Osteoblast (primary cell): ENCODE results near the gene UGT1A3. TPM values are rescaled to one million over a fixed set of nuclear protein-coding genes. Genes with fewer than 3 reads are reported as not detected.
"Not testable (repeated sequence)": the region's sequence is repeated elsewhere in the genome, so short reads cannot be mapped to it uniquely, and the experiment has no call there.

ENCODE experiments used
- DNase-seq: peaks from one replicate; pipeline ENCODE4 v3.0.0; 2011; ENCODE audit warnings: low spot score, mixed read lengths; ENCODE audit not compliant: insufficient read length; ENCODE audit errors: missing footprints
- H2AFZ ChIP-seq: 2 replicates; pipeline ENCODE4 v1.6.0; 2011; ENCODE audit warnings: mild to moderate bottlenecking, low read length
- H3K27ac ChIP-seq: 2 replicates; pipeline ENCODE4 v1.5.1; 2011; ENCODE audit warnings: mild to moderate bottlenecking, low read depth, low read length, moderate library complexity
- H3K27me3 ChIP-seq: 2 replicates; pipeline ENCODE4 v1.6.0; 2012; ENCODE audit warnings: mild to moderate bottlenecking, control low read depth, inconsistent platforms, low read length, moderate library complexity; ENCODE audit not compliant: insufficient read depth
- H3K36me3 ChIP-seq: 2 replicates; pipeline ENCODE4 v1.5.1; 2011; ENCODE audit warnings: mild to moderate bottlenecking, low read length, control low read depth, moderate library complexity; ENCODE audit not compliant: insufficient read depth
- H3K4me1 ChIP-seq: 2 replicates; pipeline ENCODE4 v1.5.1; 2011; ENCODE audit warnings: mild to moderate bottlenecking, low read length, control low read depth, moderate library complexity; ENCODE audit not compliant: insufficient read depth
- H3K4me2 ChIP-seq: 2 replicates; pipeline ENCODE4 v1.6.0; 2011; ENCODE audit warnings: mild to moderate bottlenecking, low read length; ENCODE audit not compliant: insufficient read depth
- H3K4me3 ChIP-seq: fragments of 200-600 bp; sonication (generic); 3 replicates; pipeline ENCODE4 v1.5.1; 2012; ENCODE audit warnings: mild to moderate bottlenecking, low read length, inconsistent platforms; ENCODE audit not compliant: insufficient read depth
- H3K79me2 ChIP-seq: 2 replicates; pipeline ENCODE4 v1.6.0; 2012; ENCODE audit warnings: mild to moderate bottlenecking, low read length, control low read depth, inconsistent platforms; ENCODE audit not compliant: insufficient read depth
- H3K9me3 ChIP-seq: 2 replicates; pipeline ENCODE4 v1.5.1; 2011; ENCODE audit warnings: low read depth, low read length, control low read depth
- H4K20me1 ChIP-seq: 2 replicates; pipeline ENCODE4 v1.6.0; 2012; ENCODE audit warnings: mild to moderate bottlenecking, low read length, control low read depth; ENCODE audit not compliant: insufficient read depth
- CTCF ChIP-seq: IDR thresholded peaks from 2 replicates; pipeline ENCODE4 v1.5.1; 2011; ENCODE audit warnings: mild to moderate bottlenecking, low read depth, low read length, moderate library complexity; ENCODE audit errors: extremely low read depth
- total RNA-seq: library from RNA; depleted of rRNA; stranded (reverse); fragments of >200 nt; gene quantifications from 2 replicates; pipeline ENCODE4 v1.2.3, GENCODE V29; 2012

UGT1A3 gene
- total RNA-seq, 1 donor: not detected

- DNase-seq: no peak
- H4K20me1 ChIP-seq: no peaks in the 10 kb centered on the region
- H3K9me3 ChIP-seq: no peaks in the 10 kb centered on the region
These were observed 14.8 kb downstream of the UGT1A3 start for GRCh38 chr2:233743464-233744259.

GRCh38 chr2:233745073-233745755, 16.4 kb downstream of the UGT1A3 start:
- Histone ChIP-seq H3K36me3 (no peaks in the 10 kb centered on the region), H3K4me2 (no peak overlapping the region), H3K4me1 (peaks cover 3% of the 10 kb centered on the region), H3K79me2 (no peaks in the 10 kb centered on the region), H3K9me3 (no peaks in the 10 kb centered on the region), H2AFZ (no peak overlapping the region), H3K27ac (no peak overlapping the region), H3K4me3 (no peak overlapping the region), H4K20me1 (no peaks in the 10 kb centered on the region), H3K27me3 (peaks cover 10% of the 10 kb centered on the region)
- TF ChIP-seq CTCF: no peak
- no peak for DNase-seq

More at GRCh38 chr2:233743464-233744259, 14.8 kb downstream of the UGT1A3 start:
- H3K79me2 ChIP-seq: no peaks in the 10 kb centered on the region
- H3K36me3 ChIP-seq: no peaks in the 10 kb centered on the region
- H3K4me2 ChIP-seq: no peak overlapping the region
- no peak overlapping the region for H3K4me3 ChIP-seq
- no peak overlapping the region for H3K27ac ChIP-seq
- no peak overlapping the region for H2AFZ ChIP-seq
- peaks cover 10% of the 10 kb centered on the region for H3K27me3 ChIP-seq
- peaks cover 3% of the 10 kb centered on the region for H3K4me1 ChIP-seq
- TF ChIP-seq CTCF: no peak

DNA sequence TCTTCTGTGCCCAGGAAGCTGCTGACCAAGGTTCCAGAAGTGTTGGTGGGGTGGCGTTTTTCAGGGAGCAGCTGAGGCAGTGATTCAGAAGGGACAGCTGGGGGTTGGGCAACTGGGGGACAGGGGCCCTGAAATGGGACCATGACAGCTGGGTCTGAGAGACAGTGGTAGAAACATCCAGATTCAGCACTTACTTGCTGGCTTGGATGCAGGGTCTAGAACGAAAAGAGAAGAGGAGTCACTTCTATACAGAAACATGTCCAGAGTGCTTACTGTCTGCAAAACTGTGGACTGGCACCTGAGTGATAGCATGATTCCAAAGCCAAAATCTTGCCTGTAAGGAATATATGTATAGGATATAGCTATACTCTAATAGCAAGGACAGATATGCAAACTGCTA, 17.0 kb downstream of the UGT1A3 start:
- not testable (repeated sequence) for DNase-seq, H2AFZ ChIP-seq, H3K4me3 ChIP-seq, H3K4me2 ChIP-seq, H3K4me1 ChIP-seq, H3K27ac ChIP-seq, H3K79me2 ChIP-seq, H3K36me3 ChIP-seq, H3K27me3 ChIP-seq, H3K9me3 ChIP-seq, H4K20me1 ChIP-seq

- no peak for TF ChIP-seq CTCF
- H3K27ac ChIP-seq: no peak overlapping the region
- peaks cover 3% of the 10 kb centered on the region for H3K4me1 ChIP-seq
- no peak overlapping the region for H3K4me2 ChIP-seq
- H4K20me1 ChIP-seq: no peaks in the 10 kb centered on the region
- DNase-seq: no peak
- H3K27me3 ChIP-seq: peaks cover 6% of the 10 kb centered on the region
- no peaks in the 10 kb centered on the region for H3K79me2 ChIP-seq
- no peak overlapping the region for H3K4me3 ChIP-seq
- H3K36me3 ChIP-seq: no peaks in the 10 kb centered on the region
- H3K9me3 ChIP-seq: peaks cover 3% of the 10 kb centered on the region
- H2AFZ ChIP-seq: no peak overlapping the region
These were observed 17.8 kb downstream of the UGT1A3 start for GRCh38 chr2:233746475-233747282.
